H1 (cell line): ENCODE results near the gene PLEKHB1. TPM values are rescaled to one million over a fixed set of nuclear protein-coding genes. Genes with fewer than 3 reads are reported as not detected.

Experiments
- CTCF ChIA-PET: fragments of 300-600 bp; sonication (Branson Sonifier 250); formaldehyde crosslinking; loops from one replicate; lab custom pipeline; 2021; ENCODE audit not compliant: partially characterized antibody; lab: Charles Lee
- POLR2A ChIA-PET: fragments of 300-600 bp; sonication (Branson Sonifier 250); formaldehyde crosslinking; loops from one replicate; lab custom pipeline; 2021; ENCODE audit warnings: inconsistent platforms; ENCODE audit not compliant: partially characterized antibody; lab: Charles Lee
- DNase-seq, 2 experiments: peaks; one replicate each; pipeline versions ENCODE4 v3.0.0 to v3.0.0-alpha.2; 2010 to 2022; ENCODE audit warnings: low spot score in 2 of 2, low read depth in 1 of 2, mixed read lengths in 1 of 2
- FAIRE-seq: peaks from 2 replicates; lab custom pipeline; 2011; peaks lifted over from hg19 to GRCh38; lab: Jason Lieb, UNC
- H2AFZ ChIP-seq: 2 replicates; pipeline ENCODE4 v1.8.1; 2012; ENCODE audit warnings: low read length, inconsistent platforms
- H2AK5ac ChIP-seq: 2 replicates; pipeline ENCODE4 v1.6.1; 2013; ENCODE audit warnings: low read depth, low read length
- H2BK120ac ChIP-seq: replicated peaks from 2 replicates; pipeline ENCODE3; 2013; ENCODE audit warnings: low read depth, low read length, inconsistent platforms
- H2BK12ac ChIP-seq: 2 replicates; pipeline ENCODE4 v1.6.1; 2013; ENCODE audit warnings: low read depth, low read length
- H2BK15ac ChIP-seq: 2 replicates; pipeline ENCODE4 v1.6.1; 2013; ENCODE audit warnings: low read length
- H2BK20ac ChIP-seq: 2 replicates; pipeline ENCODE4 v1.6.1; 2013; ENCODE audit warnings: low read length
- H2BK5ac ChIP-seq: 2 replicates; pipeline ENCODE4 v1.6.1; 2013; ENCODE audit warnings: low read depth, low read length
- H3K14ac ChIP-seq: 2 replicates; pipeline ENCODE4 v1.6.1; 2013; ENCODE audit warnings: inconsistent platforms; ENCODE audit not compliant: insufficient read length
- H3K18ac ChIP-seq: 2 replicates; pipeline ENCODE4 v1.6.1; 2013; ENCODE audit warnings: low read length; ENCODE audit errors: extremely low read depth
- H3K23ac ChIP-seq: 2 replicates; pipeline ENCODE4 v1.6.1; 2013; ENCODE audit warnings: inconsistent platforms; ENCODE audit not compliant: insufficient read length
- H3K23me2 ChIP-seq: 2 replicates; pipeline ENCODE4 v1.6.1; 2013; ENCODE audit warnings: low read depth, low read length
- H3K27ac ChIP-seq: 2 replicates; pipeline ENCODE4 v1.6.1; 2011; ENCODE audit warnings: low read depth, low read length, inconsistent platforms
- H3K27me3 ChIP-seq, 4 experiments: replicated peaks in 1 of 4; 1 replicate in 1 of 4; 2 replicates in 3 of 4; pipeline versions ENCODE4 v1.6.1 to v1.8.1; 2011 to 2013; ENCODE audit warnings: low read length in 3 of 4, mild to moderate bottlenecking in 3 of 4, inconsistent platforms in 2 of 4, mixed read lengths in 2 of 4, moderate library complexity in 1 of 4; ENCODE audit not compliant: control insufficient read depth in 3 of 4, insufficient read depth in 3 of 4; ENCODE audit errors: extremely low read depth in 1 of 4
- H3K36me3 ChIP-seq, 4 experiments: 2 replicates each; pipeline versions ENCODE4 v1.6.1 to v1.8.1; 2011 to 2013; ENCODE audit warnings: mild to moderate bottlenecking in 4 of 4, low read length in 3 of 4, moderate library complexity in 2 of 4, control low read depth in 1 of 4, inconsistent platforms in 1 of 4; ENCODE audit not compliant: insufficient read depth in 4 of 4, control insufficient read depth in 2 of 4
- H3K4ac ChIP-seq: replicated peaks from 2 replicates; pipeline ENCODE3; 2013; ENCODE audit warnings: low read length, low read depth, mixed read lengths, inconsistent platforms; ENCODE audit not compliant: insufficient read length
- H3K4me1 ChIP-seq, 4 experiments: replicated peaks in 1 of 4; 1 replicate in 1 of 4; 2 replicates in 3 of 4; pipeline versions ENCODE4 v1.6.1 to v1.8.1; 2011 to 2013; ENCODE audit warnings: low read length in 3 of 4, inconsistent platforms in 2 of 4, mixed read lengths in 1 of 4; ENCODE audit not compliant: insufficient read depth in 4 of 4, control insufficient read depth in 3 of 4
- H3K4me2 ChIP-seq, 2 experiments: 2 replicates each; pipeline versions ENCODE4 v1.6.1 to v1.8.1; 2011 to 2013; ENCODE audit warnings: low read depth in 2 of 2, low read length in 2 of 2, control low read depth in 1 of 2, inconsistent platforms in 1 of 2, mild to moderate bottlenecking in 1 of 2; ENCODE audit not compliant: insufficient read depth in 1 of 2
- H3K4me3 ChIP-seq, 4 experiments: fragments of 200-600, 300-600 bp in 1 of 4; sonication (generic), shearing (Covaris generic), sonication (Bioruptor Twin) in 1 of 4; 2 replicates each; pipeline versions ENCODE4 v1.5.1 to v1.8.1; 2011 to 2016; ENCODE audit warnings: low read length in 4 of 4, low read depth in 3 of 4, control low read depth in 2 of 4, inconsistent platforms in 2 of 4, mild to moderate bottlenecking in 2 of 4, mixed read lengths in 1 of 4, moderate library complexity in 1 of 4; ENCODE audit not compliant: insufficient read depth in 2 of 4; ENCODE audit errors: extremely low read depth in 1 of 4
- H3K56ac ChIP-seq: replicated peaks from 2 replicates; pipeline ENCODE3; 2013; ENCODE audit warnings: low read depth, mild to moderate bottlenecking, mixed read lengths, low read length, inconsistent platforms; ENCODE audit not compliant: insufficient read length
- H3K79me1 ChIP-seq: 2 replicates; pipeline ENCODE4 v1.6.1; 2013; ENCODE audit warnings: low read depth, low read length, control low read depth
- H3K79me2 ChIP-seq, 2 experiments: 2 replicates each; pipeline versions ENCODE4 v1.6.1 to v1.8.1; 2012 to 2013; ENCODE audit warnings: low read length in 2 of 2, mild to moderate bottlenecking in 2 of 2, inconsistent platforms in 1 of 2; ENCODE audit not compliant: insufficient read depth in 2 of 2, control insufficient read depth in 1 of 2
- H3K9ac ChIP-seq, 4 experiments: replicated peaks in 1 of 4; 1 replicate in 1 of 4; 2 replicates in 3 of 4; pipeline versions ENCODE4 v1.6.1 to v1.8.1; 2011 to 2013; ENCODE audit warnings: low read depth in 3 of 4, low read length in 3 of 4, control low read depth in 2 of 4, mild to moderate bottlenecking in 2 of 4, moderate library complexity in 2 of 4, inconsistent platforms in 1 of 4; ENCODE audit errors: extremely low read depth in 1 of 4
- H3K9me3 ChIP-seq, 2 experiments: 2 replicates each; pipeline versions ENCODE4 v1.6.1 to v1.8.1; 2012 to 2013; ENCODE audit warnings: mild to moderate bottlenecking in 2 of 2, moderate library complexity in 2 of 2, control low read depth in 1 of 2, inconsistent platforms in 1 of 2, low read depth in 1 of 2, low read length in 1 of 2, mixed read lengths in 1 of 2; ENCODE audit not compliant: insufficient read depth in 2 of 2
- H4K20me1 ChIP-seq, 2 experiments: replicated peaks in 1 of 2; 2 replicates each; pipeline versions ENCODE3 to v1.8.1; 2011 to 2013; ENCODE audit warnings: inconsistent platforms in 2 of 2, low read length in 2 of 2, mild to moderate bottlenecking in 1 of 2; ENCODE audit not compliant: insufficient read depth in 2 of 2, control insufficient read depth in 1 of 2
- H4K5ac ChIP-seq: 2 replicates; pipeline ENCODE4 v1.6.1; 2013; ENCODE audit warnings: low read length, low read depth, mixed read lengths, inconsistent platforms; ENCODE audit not compliant: insufficient read length
- H4K8ac ChIP-seq: 2 replicates; pipeline ENCODE4 v1.8.0; 2013; ENCODE audit warnings: mild to moderate bottlenecking, moderate library complexity, low read length, inconsistent platforms; ENCODE audit not compliant: insufficient read depth; ENCODE audit errors: extremely low read depth
- H4K91ac ChIP-seq: replicated peaks from 2 replicates; pipeline ENCODE3; 2013; ENCODE audit warnings: low read length, mixed read lengths, inconsistent platforms; ENCODE audit not compliant: insufficient read length
- CBX5 ChIP-seq: fragments of 300-800, 300-1000 bp; sonication (generic); IDR thresholded peaks from 2 replicates; pipeline ENCODE4 v1.7.1; 2016; ENCODE audit warnings: antibody characterized with exemption, low read length, low read depth
- EGR1 ChIP-seq: IDR thresholded peaks from 2 replicates; pipeline ENCODE4 v1.6.1; 2011; ENCODE audit warnings: low read depth, low read length, borderline replicate concordance
- NRF1 ChIP-seq: IDR thresholded peaks from 2 replicates; pipeline ENCODE4 v1.6.1; 2011; ENCODE audit warnings: mild to moderate bottlenecking, low read depth, low read length, improper control_type of control experiment
- POLR2A ChIP-seq, 2 experiments: IDR thresholded peaks; 1 replicate in 1 of 2; 2 replicates in 1 of 2; pipeline ENCODE4 v1.6.1; 2011; ENCODE audit warnings: low read depth in 2 of 2, low read length in 2 of 2, mild to moderate bottlenecking in 2 of 2; ENCODE audit errors: control extremely low read depth in 1 of 2
- RAD21 ChIP-seq, 2 experiments: IDR thresholded peaks in 1 of 2; conservative IDR thresholded peaks in 1 of 2; 2 replicates each; pipeline ENCODE4 v1.6.1; 2011; ENCODE audit warnings: low read depth in 2 of 2, low read length in 2 of 2, improper control_type of control experiment in 1 of 2, inconsistent platforms in 1 of 2, mild to moderate bottlenecking in 1 of 2, moderate library complexity in 1 of 2
- SAP30 ChIP-seq: fragments of 300-600 bp; sonication (generic); IDR thresholded peaks from 2 replicates; pipeline ENCODE4 v1.7.1; 2012; ENCODE audit warnings: low read length, moderate library complexity, mild to moderate bottlenecking, inconsistent platforms; ENCODE audit not compliant: insufficient read depth, insufficient replicate concordance
- SP1 ChIP-seq: IDR thresholded peaks from 2 replicates; pipeline ENCODE4 v1.6.1; 2011; ENCODE audit warnings: low read depth, low read length
- SRF ChIP-seq: IDR thresholded peaks from 2 replicates; pipeline ENCODE4 v1.6.1; 2011; ENCODE audit warnings: mild to moderate bottlenecking, low read depth, low read length, moderate library complexity
- SUZ12 ChIP-seq: fragments of 200-600 bp; sonication (generic); IDR thresholded peaks from 2 replicates; pipeline ENCODE4 v1.6.1; 2012; ENCODE audit warnings: mild to moderate bottlenecking, inconsistent platforms, low read length, moderate library complexity, mixed read lengths
- TBP ChIP-seq: IDR thresholded peaks from 2 replicates; pipeline ENCODE4 v1.6.1; 2011; ENCODE audit warnings: low read depth, low read length, improper control_type of control experiment
- TCF12 ChIP-seq: IDR thresholded peaks from 2 replicates; pipeline ENCODE4 v1.6.1; 2011; ENCODE audit warnings: low read depth, mild to moderate bottlenecking, low read length
- ZNF274 ChIP-seq: IDR thresholded peaks from 2 replicates; pipeline ENCODE4 v1.7.0; 2012; ENCODE audit warnings: low read length, borderline replicate concordance; ENCODE audit errors: extremely low read depth
- WGBS, 2 experiments: shearing (Covaris generic) in 1 of 2; methylation state at CpG; one replicate each; pipeline versions ENCODE4 v1.1.6 to v1.1.7; 2013 to 2015; ENCODE audit warnings: low lambda C conversion rate in 2 of 2, mixed read lengths in 2 of 2, inconsistent platforms in 1 of 2, low coverage in 1 of 2, missing lambda C conversion rate in 1 of 2; ENCODE audit not compliant: insufficient replicate concordance in 2 of 2, insufficient coverage in 1 of 2, insufficient read length in 1 of 2; ENCODE audit errors: extremely low coverage in 1 of 2, missing lambda C conversion rate in 1 of 2; 5-methylcytosine and 5-hydroxymethylcytosine counted together
- polyA plus RNA-seq, 7 experiments: library from polyadenylated mRNA; depleted of rRNA in 3 of 7; stranded (reverse) in 5 of 7; unstranded in 2 of 7; fragments of >200 nt in 5 of 7; fragments of 200-250 nt in 2 of 7; gene quantifications; 1 replicate in 5 of 7; 2 replicates in 1 of 7; 4 replicates in 1 of 7; pipeline versions ENCODE4 v1.2.1 to v1.2.3, GENCODE V29; 2011 to 2013; ENCODE audit warnings: missing spikeins in 2 of 7, mixed read lengths in 2 of 7
- total RNA-seq: library from RNA; stranded (reverse); fragmentation: NEBNext Ultra II Directional; extraction: Animal tissue kit (Norgen Biotek cat#: 25700); gene quantifications from 2 replicates; pipeline ENCODE4 v1.2.1, GENCODE V29; 2021

Gene PLEKHB1
- total and polyA plus RNA-seq, 2 of the 8 experiments (the other 6 are each of a cell fraction or from before 2014, with no cell fraction given) = 14.8 to 24.5 TPM

GRCh38 chr11:73652046-73652730, 5.8 kb downstream of the PLEKHB1 start:
- Histone ChIP-seq H4K20me1 (no peaks in the 10 kb centered on the region), H3K4me1 (peaks cover 5 to 17% (median 11%) of the 10 kb centered on the region in 4 experiments), H2BK12ac (no peak overlapping the region), H3K23ac (no peak overlapping the region), H3K4ac (no peak overlapping the region), H2BK20ac (no peak overlapping the region), H3K79me1 (no peaks in the 10 kb centered on the region), H4K8ac (no peak overlapping the region), H3K14ac (no peak overlapping the region), H2BK120ac (no peak overlapping the region), H3K79me2 (no peaks in the 10 kb centered on the region), H3K27ac (peak overlapping the region; percentile 26; the same call in 1 of the 2 replicates), H2AFZ (no peak overlapping the region), H3K4me2 (peak overlapping the region; percentile 9 to 17; a peak in 2 of 4 replicates), H3K9ac (peak overlapping the region in 1 of 4 experiments; percentile 26; a peak in 2 of 7 replicates), H3K27me3 (no peaks in the 10 kb centered on the region; a peak in 2 of 7 replicates), H3K4me3 (no peak overlapping the region), H2BK15ac (peak overlapping the region; percentile 4; the same call in 1 of the 2 replicates), H4K91ac (no peak overlapping the region), H3K56ac (no peak overlapping the region), H3K23me2 (peaks cover 4% of the 10 kb centered on the region; the same call in 1 of the 2 replicates), H3K36me3 (no peaks in the 10 kb centered on the region; a peak in 2 of 8 replicates), H4K5ac (no peak overlapping the region), H3K9me3 (no peaks in the 10 kb centered on the region), H3K18ac (no peak overlapping the region), H2AK5ac (no peak overlapping the region), H2BK5ac (no peak overlapping the region)
- POLR2A ChIA-PET = interaction anchor here (0.7 kb wide), 1 partner anchor 8 kb away, joined by 3 read pairs; no protein-coding TSS in a partner anchor
- DNase-seq (peak in 1 of 2 experiments; percentile 49), FAIRE-seq (no peak)
- CTCF ChIA-PET = interaction anchor here (30.1 kb wide), 1 partner anchor 16 kb away, joined by 653 read pairs; the partner anchor contains the start of gene PLEKHB1
- WGBS, 2 experiments = 64% methylated on average over 7 of the region's 8 CpGs; no CpG with 5 or more reads in 1 of the 2 experiments
- TF ChIP-seq POLR2A (IDR thresholded peaks at IDR 0.05; ENCODE audit: control extremely low read depth in 1 of 2, low read depth in 2 of 2, low read length in 2 of 2) (no peak), ZNF274 (no peak), SRF (no peak), SUZ12 (no peak), SP1 (no peak), RAD21 (IDR thresholded peaks at IDR 0.05 in 1 of 2, conservative IDR thresholded peaks at IDR 0.05 in 1 of 2; ENCODE audit: low read depth in 2 of 2, low read length in 2 of 2) (no peak), TBP (no peak), TCF12 (no peak), CBX5 (no peak), SAP30 (no peak), NRF1 (no peak), EGR1 (no peak)
